ENCODE results near the gene HLA-DMB.

DNA sequence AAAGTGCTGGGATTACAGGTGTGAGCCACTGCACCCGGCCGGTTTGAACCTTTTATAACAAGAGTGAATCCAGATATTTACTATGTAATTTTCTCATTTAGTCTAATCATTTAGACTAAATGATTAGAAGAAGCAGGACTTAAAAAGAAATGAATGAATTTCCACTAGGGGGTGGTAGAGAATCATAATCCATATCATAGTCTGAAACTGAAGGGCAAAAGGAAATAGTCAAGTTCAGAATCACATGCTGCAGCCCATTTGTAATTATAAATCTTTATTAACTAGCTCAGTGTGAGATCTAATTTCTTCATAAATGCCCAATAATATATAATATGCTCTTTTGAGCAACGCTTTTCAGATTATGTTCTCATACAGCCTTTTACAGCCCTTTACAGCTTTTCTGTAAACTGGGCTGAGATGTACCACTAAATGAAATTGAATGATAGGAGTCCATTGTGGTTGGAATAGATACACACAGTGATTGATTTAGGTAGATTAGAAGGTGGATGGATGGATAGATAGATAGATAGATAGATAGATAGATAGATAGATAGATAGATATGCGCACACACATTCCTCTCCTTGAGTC is 55.0 kb downstream of the HLA-DMB start:
- no peak for TF ChIP-seq JUND (IDR thresholded peaks at IDR 0.05)
- no peak for TF ChIP-seq FOXM1 (IDR thresholded peaks at IDR 0.05; ENCODE audit: low read depth)
- TF ChIP-seq SMC3 (IDR thresholded peaks at IDR 0.05; ENCODE audit: low read depth, low read length): peak; percentile 54

Data from SK-N-SH (cell line).